ENCODE results near the gene TMEM131.

GRCh38 chr2:97763176-97763845, 232.4 kb downstream of the TMEM131 start:
- TF ChIP-seq EP300 (IDR thresholded peaks at IDR 0.05), result no peak
- TF ChIP-seq CTCF (IDR thresholded peaks at IDR 0.05), result no peak

Measured in sigmoid colon (tissue), 4 donors.